Naive thymus-derived CD8-positive, alpha-beta T cell (primary cell): Measurements from ENCODE around the gene TXNDC17. TPM values are rescaled to one million over a fixed set of nuclear protein-coding genes. Genes with fewer than 3 reads are reported as not detected.

Experiments
- ATAC-seq, 2 donors: fragments of 150-1000 bp; cut with Tn5 transposase in 1 of 2; sonication (Bioruptor Pico), chemical (Tn5 transposase) in 1 of 2; 1 replicate in 1 of 2; 2 replicates in 1 of 2; pipeline ENCODE4 v1.10.0; 2021; ENCODE audit warnings: mild to moderate bottlenecking in 2 of 2, moderate library complexity in 2 of 2
- POLR2A ChIA-PET: fragments of 350-600 bp; sonication (Branson Sonifier 250); formaldehyde crosslinking; loops from one replicate; lab custom pipeline; 2021; ENCODE audit warnings: antibody characterized with exemption; lab: Charles Lee
- DNase-seq, 10 donors: peaks; one replicate each; pipeline versions ENCODE4 v3.0.0 to v3.0.0-alpha.2; 2020 to 2022
- H3K27ac Mint-ChIP-seq, 10 donors: one replicate each; pipeline ENCODE4 v1.8.0; 2020 to 2022; ENCODE audit warnings: mild to moderate bottlenecking in 10 of 10, mixed read lengths in 10 of 10, moderate library complexity in 4 of 10, inconsistent platforms in 1 of 10
- H3K27me3 Mint-ChIP-seq, 5 donors: one replicate each; pipeline ENCODE4 v1.8.0; 2021 to 2022; ENCODE audit warnings: mixed read lengths in 5 of 5
- H3K36me3 Mint-ChIP-seq, 3 donors: one replicate each; pipeline ENCODE4 v1.8.0; 2020 to 2022; ENCODE audit warnings: mixed read lengths in 3 of 3, mild to moderate bottlenecking in 2 of 3, inconsistent platforms in 1 of 3
- H3K4me1 Mint-ChIP-seq, 4 donors: one replicate each; pipeline ENCODE4 v1.8.0; 2021 to 2022; ENCODE audit warnings: mixed read lengths in 4 of 4
- H3K4me3 Mint-ChIP-seq, 10 donors: one replicate each; pipeline ENCODE4 v1.8.0; 2020 to 2022; ENCODE audit warnings: mild to moderate bottlenecking in 10 of 10, mixed read lengths in 10 of 10, moderate library complexity in 6 of 10, inconsistent platforms in 1 of 10
- H3K9me3 Mint-ChIP-seq, 9 donors: one replicate each; pipeline ENCODE4 v1.8.0; 2020 to 2022; ENCODE audit warnings: mixed read lengths in 9 of 9, mild to moderate bottlenecking in 3 of 9, inconsistent platforms in 1 of 9, moderate library complexity in 1 of 9
- polyA plus RNA-seq, 3 donors: library from polyadenylated mRNA; unstranded; fragments of 300-500 nt; fragmentation: Illumina TruSeq; gene quantifications; one replicate each; pipeline ENCODE4 v1.2.3, GENCODE V29; 2021
- total RNA-seq, 8 experiments: library from RNA in 2 of 8; stranded (reverse) in 2 of 8; gene quantifications; one replicate each; pipeline ENCODE4 v1.2.3 and lab custom pipeline; 2021 to 2026

The TXNDC17 gene
- total and polyA plus RNA-seq, 5 experiments from 2014 or later = 17.2 to 73.5 (median 48.7) TPM

GRCh38 chr17:6638046-6638908, 2.6 kb upstream of the TXNDC17 start:
- ATAC-seq = no peak
- Mint-ChIP-seq H3K36me3 (peaks cover 5 to 28% (median 12%) of the 10 kb centered on the region in 3 donors), H3K4me1 (peaks cover 23 to 53% (median 50%) of the 10 kb centered on the region in 4 donors), H3K27ac (peak overlapping the region in 7 of 10 donors; percentile 25 to 96 (median 55)), H3K27me3 (no peaks in the 10 kb centered on the region), H3K4me3 (peak overlapping the region; percentile 39 to 99 (median 81)), H3K9me3 (no peaks in the 10 kb centered on the region)
- POLR2A ChIA-PET = interaction anchor here (4.4 kb wide), 1 partner anchor 13 kb away, joined by 41 read pairs; the partner anchor contains the start of genes C17orf100 and MED31
- no peak for DNase-seq

GRCh38 chr17:6639014-6639585, 1.8 kb upstream of the TXNDC17 start:
- Mint-ChIP-seq H3K9me3 (no peaks in the 10 kb centered on the region), H3K4me1 (peaks cover 24 to 57% (median 54%) of the 10 kb centered on the region in 4 donors), H3K27me3 (no peaks in the 10 kb centered on the region), H3K4me3 (peak overlapping the region; percentile 87 to 99 (median 94)), H3K36me3 (peaks cover 0 to 25% (median 6%) of the 10 kb centered on the region in 3 donors), H3K27ac (peak overlapping the region; percentile 1 to 100 (median 96))
- no peak for DNase-seq
- no peak for ATAC-seq
- POLR2A ChIA-PET = interaction anchor here (1.1 to 4.4 kb wide), 3 partner anchors 10 to 111 kb away, joined by 3 to 41 read pairs (median 3); partner anchors contain the start of genes C17orf100 and MED31

GRCh38 chr17:6639586-6640535, 999 bp upstream of the TXNDC17 start:
- DNase-seq = peak in 3 of 10 donors; percentile 7 to 33 (median 29)
- peak; percentile 38 to 47 for ATAC-seq
- Mint-ChIP-seq H3K27ac (peak overlapping the region in 9 of 10 donors; percentile 93 to 100 (median 98)), H3K27me3 (no peaks in the 10 kb centered on the region), H3K4me3 (peak overlapping the region; percentile 87 to 99 (median 94)), H3K4me1 (peaks cover 24 to 62% (median 57%) of the 10 kb centered on the region in 4 donors), H3K9me3 (no peaks in the 10 kb centered on the region), H3K36me3 (peaks cover 0 to 25% (median 3%) of the 10 kb centered on the region in 3 donors)
- POLR2A ChIA-PET = interaction anchor here (0.7 to 4.4 kb wide), 5 partner anchors 11 to 110 kb away, joined by 3 to 41 read pairs (median 4); partner anchors contain the start of genes C17orf100 and MED31

GRCh38 chr17:6641247-6641863, 495 bp downstream of the TXNDC17 start:
- peak overlapping the region; percentile 93 to 100 (median 98) for H3K27ac Mint-ChIP-seq
- no peaks in the 10 kb centered on the region for H3K9me3 Mint-ChIP-seq
- peak overlapping the region; percentile 87 to 99 (median 94) for H3K4me3 Mint-ChIP-seq
- POLR2A ChIA-PET = interaction anchor here (0.7 to 4.4 kb wide), 5 partner anchors 10 to 1126 kb away, joined by 3 to 41 read pairs (median 3); partner anchors contain the start of genes C17orf100, MED31 and RNASEK
- peaks cover 0 to 28% (median 3%) of the 10 kb centered on the region in 3 donors for H3K36me3 Mint-ChIP-seq
- H3K4me1 Mint-ChIP-seq = peaks cover 25 to 74% (median 63%) of the 10 kb centered on the region in 4 donors
- peak in 1 of 10 donors; percentile 30 for DNase-seq
- ATAC-seq = peak in 1 of 2 donors; percentile 13
- H3K27me3 Mint-ChIP-seq = no peaks in the 10 kb centered on the region

GRCh38 chr17:6642592-6642991, 1.7 kb downstream of the TXNDC17 start:
- peak overlapping the region in 7 of 10 donors; percentile 6 to 94 (median 65) for H3K4me3 Mint-ChIP-seq
- ATAC-seq (no peak), DNase-seq (no peak)
- peaks cover 23 to 74% (median 66%) of the 10 kb centered on the region in 4 donors for H3K4me1 Mint-ChIP-seq
- H3K27me3 Mint-ChIP-seq = no peaks in the 10 kb centered on the region
- H3K27ac Mint-ChIP-seq = peak overlapping the region in 7 of 10 donors; percentile 38 to 93 (median 60)
- no peaks in the 10 kb centered on the region for H3K9me3 Mint-ChIP-seq
- POLR2A ChIA-PET = interaction anchor here (1.1 to 4.4 kb wide), 2 partner anchors 9 to 15 kb away, joined by 3 to 41 read pairs; partner anchors contain the start of genes C17orf100 and MED31
- peaks cover 0 to 37% (median 3%) of the 10 kb centered on the region in 3 donors for H3K36me3 Mint-ChIP-seq

- Mint-ChIP-seq H3K9me3 (no peaks in the 10 kb centered on the region), H3K36me3 (peaks cover 0 to 47% (median 3%) of the 10 kb centered on the region in 3 donors), H3K4me3 (peak overlapping the region in 1 of 10 donors; percentile 29), H3K27me3 (no peaks in the 10 kb centered on the region), H3K27ac (peak overlapping the region in 7 of 10 donors; percentile 14 to 93 (median 52)), H3K4me1 (peaks cover 24 to 74% (median 67%) of the 10 kb centered on the region in 4 donors)
- ATAC-seq (no peak), DNase-seq (no peak)
- POLR2A ChIA-PET = interaction anchor here (0.6 kb wide), 1 partner anchor 1380 kb away, joined by 3 read pairs; no protein-coding TSS in a partner anchor
Measured at GRCh38 chr17:6643451-6644125, 2.7 kb downstream of the TXNDC17 start.

GRCh38 chr17:6648181-6648580, 7.3 kb downstream of the TXNDC17 start:
- Mint-ChIP-seq H3K27me3 (peaks cover 0 to 2% (median 0%) of the 10 kb centered on the region in 5 donors), H3K36me3 (peaks cover 0 to 56% (median 6%) of the 10 kb centered on the region in 3 donors), H3K4me1 (peaks cover 20 to 79% (median 63%) of the 10 kb centered on the region in 4 donors), H3K27ac (peak overlapping the region in 5 of 10 donors; percentile 13 to 49 (median 48)), H3K4me3 (no peak overlapping the region), H3K9me3 (no peaks in the 10 kb centered on the region)
- POLR2A ChIA-PET = no interaction called here
- DNase-seq (no peak), ATAC-seq (no peak)

GRCh38 chr17:6651354-6651918, 10.6 kb downstream of the TXNDC17 start, which contains the start of the genes C17orf100 and MED31:
TSS of gene C17orf100 (plus strand) at chr17:6651762. CDS start at chr17:6651914, 152 bp downstream.
TSS of gene MED31 (minus strand) at chr17:6651605. CDS start at chr17:6651528, 77 bp downstream.
- peaks cover 0 to 32% (median 5%) of the 10 kb centered on the region in 3 donors for H3K36me3 Mint-ChIP-seq
- no peaks in the 10 kb centered on the region for H3K9me3 Mint-ChIP-seq
- ATAC-seq (peak; percentile 83 to 86), DNase-seq (peak; percentile 87 to 96 (median 93))
- peak within 1 kb of the TSS; percentile 98 to 100 (median 99) for H3K27ac Mint-ChIP-seq
- POLR2A ChIA-PET = interaction anchor here (1.0 to 2.6 kb wide), 3 partner anchors 9 to 384 kb away, joined by 3 to 41 read pairs (median 3); partner anchors contain the start of genes KIAA0753, SLC16A13 and TXNDC17
- peaks cover 22 to 81% (median 72%) of the 10 kb centered on the region in 4 donors for H3K4me1 Mint-ChIP-seq
- H3K27me3 Mint-ChIP-seq = peaks cover 0 to 15% (median 0%) of the 10 kb centered on the region in 5 donors
- H3K4me3 Mint-ChIP-seq = peak within 1 kb of the TSS; percentile 95 to 100 (median 98)

GRCh38 chr17:6651919-6652452, 11.1 kb downstream of the TXNDC17 start:
- Mint-ChIP-seq H3K9me3 (no peaks in the 10 kb centered on the region), H3K4me3 (peak overlapping the region; percentile 54 to 100 (median 88)), H3K4me1 (peaks cover 22 to 76% (median 69%) of the 10 kb centered on the region in 4 donors), H3K27me3 (peaks cover 0 to 15% (median 0%) of the 10 kb centered on the region in 5 donors), H3K27ac (peak overlapping the region in 9 of 10 donors; percentile 0 to 89 (median 69)), H3K36me3 (peaks cover 0 to 28% (median 5%) of the 10 kb centered on the region in 3 donors)
- POLR2A ChIA-PET = interaction anchor here (1.0 to 2.6 kb wide), 3 partner anchors 8 to 384 kb away, joined by 3 to 41 read pairs (median 3); partner anchors contain the start of genes KIAA0753, SLC16A13 and TXNDC17
- DNase-seq (peak in 5 of 10 donors; percentile 33 to 52 (median 39)), ATAC-seq (peak; percentile 8 to 12)
